NCI-H82 (cell line): ENCODE data around the gene CD52.
"Not testable (repeated sequence)": the region's sequence is repeated elsewhere in the genome, so short reads cannot be mapped to it uniquely, and the experiment has no call there.

Experiments used
- DNase-seq: peaks from one replicate; lab custom pipeline; 2025; lab: John Stamatoyannopoulos, UW

The CD52 gene

GRCh38 chr1:26302733-26303405, 14.9 kb upstream of the CD52 start:
- peak; percentile 40 for DNase-seq

- peak; percentile 55 for DNase-seq
These were observed 12.0 kb upstream of the CD52 start for GRCh38 chr1:26305667-26306289.

GRCh38 chr1:26306290-26307229, 11.2 kb upstream of the CD52 start, which contains the start of gene UBXN11:
UBXN11 (minus strand) TSS chr1:26306636; CDS start chr1:26302883, 3,753 bp downstream.
- DNase-seq, result peak; percentile 99

GRCh38 chr1:26307363-26307781, 10.4 kb upstream of the CD52 start:
- no peak for DNase-seq

GRCh38 chr1:26307966-26308899, 9.5 kb upstream of the CD52 start:
- DNase-seq, result not testable (repeated sequence)

DNA sequence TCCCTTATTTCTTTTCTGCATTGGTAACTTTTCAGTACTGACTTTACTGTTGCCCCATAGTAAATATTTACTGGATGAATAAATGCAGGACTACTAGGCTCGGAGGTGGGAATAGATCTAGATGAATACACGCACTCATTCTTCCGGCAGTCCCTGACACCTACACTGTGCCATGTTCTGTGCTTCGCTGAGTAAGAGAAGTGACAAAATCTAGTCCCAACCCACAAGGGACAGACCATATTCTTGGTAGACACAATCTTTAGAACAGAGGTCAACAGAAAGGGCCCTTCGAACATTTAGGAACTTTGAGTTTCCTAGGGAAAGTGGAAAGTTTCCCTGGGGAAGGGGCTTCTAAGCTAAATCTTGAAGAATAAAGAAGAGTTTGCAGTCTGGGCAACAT, 3.3 kb upstream of the CD52 start:
- no peak for DNase-seq

GRCh38 chr1:26315874-26316850, 1.6 kb upstream of the CD52 start:
- no peak for DNase-seq

GRCh38 chr1:26317146-26317545, 612 bp upstream of the CD52 start:
- DNase-seq, result no peak

GRCh38 chr1:26318338-26319064, 743 bp downstream of the CD52 start:
- DNase-seq, result peak; percentile 38

DNA sequence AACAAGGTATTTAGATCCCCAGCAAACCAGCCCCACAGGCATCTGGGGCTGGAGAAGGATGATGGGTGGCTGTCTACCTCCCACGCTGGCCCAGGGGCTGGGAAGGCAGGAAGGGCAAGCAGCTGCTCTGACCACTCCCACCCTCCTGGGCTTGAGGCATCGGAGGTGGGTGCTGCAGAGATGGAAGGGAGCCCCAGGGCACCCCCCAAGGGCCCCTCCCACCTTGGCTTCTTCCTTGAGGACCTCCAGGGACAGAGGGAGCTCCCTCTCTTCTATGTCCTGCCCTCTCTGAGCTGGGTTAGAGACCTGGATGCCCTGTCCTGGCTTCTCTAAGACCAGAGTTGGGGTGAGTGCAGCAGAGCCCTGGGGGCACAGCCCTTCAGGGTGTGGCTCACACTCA, 3.1 kb downstream of the CD52 start:
- no peak for DNase-seq

- DNase-seq, result peak; percentile 95
These were observed 3.7 kb downstream of the CD52 start for GRCh38 chr1:26321315-26322041.

DNA sequence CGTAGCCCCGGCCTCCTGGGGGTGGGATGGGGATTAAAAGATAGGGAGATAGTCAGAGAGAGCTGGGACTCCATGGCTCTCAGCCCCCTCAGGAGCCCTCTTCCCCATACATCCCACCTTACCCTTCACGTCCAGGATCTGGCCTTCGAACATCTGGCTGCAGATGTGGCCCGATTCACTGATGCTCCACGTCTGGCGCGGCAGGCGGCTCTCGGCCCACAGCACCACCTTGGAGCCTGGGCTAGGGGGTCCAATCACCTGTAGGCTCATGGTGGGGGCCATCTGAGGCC, 4.2 kb downstream of the CD52 start:
- DNase-seq, result no peak

- DNase-seq, result no peak
These were observed 5.6 kb downstream of the CD52 start for GRCh38 chr1:26323382-26323781.

- DNase-seq, result no peak
These were observed 6.8 kb downstream of the CD52 start for GRCh38 chr1:26324550-26324949.

- no peak for DNase-seq
These were observed 10.2 kb downstream of the CD52 start for GRCh38 chr1:26327956-26328362.

- no peak for DNase-seq
These were observed 10.8 kb downstream of the CD52 start for GRCh38 chr1:26328597-26328996.

DNA sequence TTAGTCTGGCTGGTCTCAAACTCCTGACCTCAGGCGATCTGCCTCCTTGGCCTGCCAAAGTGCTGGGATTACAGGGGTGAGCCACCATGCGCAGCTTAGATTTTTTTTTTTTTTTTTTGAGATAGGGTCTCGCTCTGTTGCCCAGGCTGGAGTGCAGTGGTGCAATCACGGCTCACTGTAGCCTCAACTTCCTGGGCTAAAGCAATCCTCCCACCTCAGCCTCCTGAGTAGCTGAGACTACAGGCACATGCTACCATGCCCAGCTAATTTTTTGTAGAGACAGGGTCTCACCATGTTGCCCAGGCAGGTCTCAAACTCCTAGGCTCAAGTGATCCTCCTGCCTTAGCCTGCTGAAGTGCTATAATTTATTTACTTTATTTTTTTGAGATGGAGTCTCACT, 11.6 kb downstream of the CD52 start:
- DNase-seq, result not testable (repeated sequence)

- DNase-seq, result peak; percentile 57
These were observed 12.5 kb downstream of the CD52 start for GRCh38 chr1:26330276-26330675.

DNA sequence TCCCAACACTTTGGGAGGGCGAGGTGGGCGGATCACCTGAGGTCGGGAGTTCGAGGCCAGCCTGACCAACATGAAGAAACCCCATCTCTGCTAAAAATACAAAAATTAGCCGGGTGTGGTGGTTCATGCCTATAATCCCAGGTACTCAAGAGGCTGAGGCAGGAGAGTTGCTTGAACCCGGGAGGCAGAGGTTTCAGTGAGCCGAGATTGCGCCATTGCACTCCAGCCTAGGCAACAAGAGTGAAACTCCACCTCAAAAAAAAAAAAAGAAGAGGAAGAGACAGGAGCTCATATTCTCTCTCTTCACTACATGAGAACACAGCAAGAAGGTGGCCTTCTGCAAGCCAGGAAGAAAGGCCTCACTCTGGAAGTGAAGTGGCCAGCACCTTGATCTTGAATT, 15.6 kb downstream of the CD52 start:
- not testable (repeated sequence) for DNase-seq
